ENCODE results near the gene MICAL3. TPM values are rescaled to one million over a fixed set of nuclear protein-coding genes. Genes with fewer than 3 reads are reported as not detected.

The MICAL3 gene
- total and polyA plus RNA-seq, 2 donors, result 2.7 to 4.0 TPM

GRCh38 chr22:17817511-17818065 is 206.8 kb downstream of the MICAL3 start:
- no peaks in the 10 kb centered on the region for H3K36me3 ChIP-seq (ENCODE audit: control insufficient read depth in 2 of 2, insufficient read depth in 2 of 2, low read length in 1 of 2)
- WGBS, result 97% methylated on average over 33 of the region's 33 CpGs
- DNase-seq (ENCODE audit: low read depth in 6 of 9, low spot score in 9 of 9), result no peak

GRCh38 chr22:17817079-17817478 is 207.3 kb downstream of the MICAL3 start:
- no peaks in the 10 kb centered on the region for H3K9me3 ChIP-seq (ENCODE audit: control insufficient read depth in 2 of 2, insufficient read depth in 1 of 2, low read length in 1 of 2)
- H3K4me3 ChIP-seq (ENCODE audit: low read length in 2 of 2), result no peak overlapping the region
- no peak overlapping the region for H3K27ac ChIP-seq (ENCODE audit: low read depth in 1 of 2, low read length in 1 of 2)
- no peaks in the 10 kb centered on the region for H3K27me3 ChIP-seq (ENCODE audit: control insufficient read depth in 2 of 2, insufficient read depth in 1 of 2, low read length in 1 of 2)
- no peaks in the 10 kb centered on the region for H3K36me3 ChIP-seq (ENCODE audit: control insufficient read depth in 2 of 2, insufficient read depth in 2 of 2, low read length in 1 of 2)
- no peaks in the 10 kb centered on the region for H3K4me1 ChIP-seq (ENCODE audit: control insufficient read depth in 2 of 2, insufficient read depth in 2 of 2, low read length in 2 of 2)
- 98% methylated on average over 21 of the region's 21 CpGs for WGBS
- no peak for DNase-seq (ENCODE audit: low read depth in 6 of 9, low spot score in 9 of 9)

More at GRCh38 chr22:17817511-17818065, 206.8 kb downstream of the MICAL3 start:
- no peaks in the 10 kb centered on the region for H3K4me1 ChIP-seq (ENCODE audit: control insufficient read depth in 2 of 2, insufficient read depth in 2 of 2, low read length in 2 of 2)
- no peaks in the 10 kb centered on the region for H3K9me3 ChIP-seq (ENCODE audit: control insufficient read depth in 2 of 2, insufficient read depth in 1 of 2, low read length in 1 of 2)
- H3K27me3 ChIP-seq (ENCODE audit: control insufficient read depth in 2 of 2, insufficient read depth in 1 of 2, low read length in 1 of 2), result no peaks in the 10 kb centered on the region
- H3K27ac ChIP-seq (ENCODE audit: low read depth in 1 of 2, low read length in 1 of 2), result no peak overlapping the region
- H3K4me3 ChIP-seq (ENCODE audit: low read length in 2 of 2), result no peak overlapping the region

- H3K9me3 ChIP-seq (ENCODE audit: control insufficient read depth in 2 of 2, insufficient read depth in 1 of 2, low read length in 1 of 2), result no peaks in the 10 kb centered on the region
- no peak overlapping the region for H3K4me3 ChIP-seq (ENCODE audit: low read length in 2 of 2)
- 99% methylated on average over 14 of the region's 14 CpGs for WGBS
- H3K36me3 ChIP-seq (ENCODE audit: control insufficient read depth in 2 of 2, insufficient read depth in 2 of 2, low read length in 1 of 2), result no peaks in the 10 kb centered on the region
- no peaks in the 10 kb centered on the region for H3K27me3 ChIP-seq (ENCODE audit: control insufficient read depth in 2 of 2, insufficient read depth in 1 of 2, low read length in 1 of 2)
- DNase-seq (ENCODE audit: low read depth in 6 of 9, low spot score in 9 of 9), result no peak
- H3K27ac ChIP-seq (ENCODE audit: low read depth in 1 of 2, low read length in 1 of 2), result no peak overlapping the region
- H3K4me1 ChIP-seq (ENCODE audit: control insufficient read depth in 2 of 2, insufficient read depth in 2 of 2, low read length in 2 of 2), result no peaks in the 10 kb centered on the region
Observed at GRCh38 chr22:17816649-17817048, 207.7 kb downstream of the MICAL3 start.

GRCh38 chr22:17815703-17816254 is 208.6 kb downstream of the MICAL3 start:
- H3K36me3 ChIP-seq (ENCODE audit: control insufficient read depth in 2 of 2, insufficient read depth in 2 of 2, low read length in 1 of 2), result no peaks in the 10 kb centered on the region
- 97% methylated on average over 15 of the region's 15 CpGs for WGBS
- no peaks in the 10 kb centered on the region for H3K9me3 ChIP-seq (ENCODE audit: control insufficient read depth in 2 of 2, insufficient read depth in 1 of 2, low read length in 1 of 2)
- no peaks in the 10 kb centered on the region for H3K4me1 ChIP-seq (ENCODE audit: control insufficient read depth in 2 of 2, insufficient read depth in 2 of 2, low read length in 2 of 2)
- no peak overlapping the region for H3K27ac ChIP-seq (ENCODE audit: low read depth in 1 of 2, low read length in 1 of 2)
- no peaks in the 10 kb centered on the region for H3K27me3 ChIP-seq (ENCODE audit: control insufficient read depth in 2 of 2, insufficient read depth in 1 of 2, low read length in 1 of 2)
- H3K4me3 ChIP-seq (ENCODE audit: low read length in 2 of 2), result no peak overlapping the region
- DNase-seq (ENCODE audit: low read depth in 6 of 9, low spot score in 9 of 9), result no peak

- H3K36me3 ChIP-seq (ENCODE audit: control insufficient read depth in 2 of 2, insufficient read depth in 2 of 2, low read length in 1 of 2), result no peaks in the 10 kb centered on the region
Observed at GRCh38 chr22:17814830-17815229, 209.5 kb downstream of the MICAL3 start.

GRCh38 chr22:17814084-17814483 is 210.3 kb downstream of the MICAL3 start:
- no peak for DNase-seq (ENCODE audit: low read depth in 6 of 9, low spot score in 9 of 9)
- no peaks in the 10 kb centered on the region for H3K9me3 ChIP-seq (ENCODE audit: control insufficient read depth in 2 of 2, insufficient read depth in 1 of 2, low read length in 1 of 2)
- 93% methylated on average over 6 of the region's 6 CpGs for WGBS
- no peaks in the 10 kb centered on the region for H3K4me1 ChIP-seq (ENCODE audit: control insufficient read depth in 2 of 2, insufficient read depth in 2 of 2, low read length in 2 of 2)
- no peak overlapping the region for H3K4me3 ChIP-seq (ENCODE audit: low read length in 2 of 2)
- H3K27me3 ChIP-seq (ENCODE audit: control insufficient read depth in 2 of 2, insufficient read depth in 1 of 2, low read length in 1 of 2), result no peaks in the 10 kb centered on the region
- no peaks in the 10 kb centered on the region for H3K36me3 ChIP-seq (ENCODE audit: control insufficient read depth in 2 of 2, insufficient read depth in 2 of 2, low read length in 1 of 2)
- no peak overlapping the region for H3K27ac ChIP-seq (ENCODE audit: low read depth in 1 of 2, low read length in 1 of 2)

More at GRCh38 chr22:17814830-17815229, 209.5 kb downstream of the MICAL3 start:
- WGBS, result 98% methylated on average over 20 of the region's 20 CpGs
- Histone ChIP-seq H3K27ac (ENCODE audit: low read depth in 1 of 2, low read length in 1 of 2) (no peak overlapping the region), H3K27me3 (ENCODE audit: control insufficient read depth in 2 of 2, insufficient read depth in 1 of 2, low read length in 1 of 2) (no peaks in the 10 kb centered on the region), H3K4me1 (ENCODE audit: control insufficient read depth in 2 of 2, insufficient read depth in 2 of 2, low read length in 2 of 2) (no peaks in the 10 kb centered on the region), H3K4me3 (ENCODE audit: low read length in 2 of 2) (no peak overlapping the region), H3K9me3 (ENCODE audit: control insufficient read depth in 2 of 2, insufficient read depth in 1 of 2, low read length in 1 of 2) (no peaks in the 10 kb centered on the region)
- no peak for DNase-seq (ENCODE audit: low read depth in 6 of 9, low spot score in 9 of 9)

- no peaks in the 10 kb centered on the region for H3K27me3 ChIP-seq (ENCODE audit: control insufficient read depth in 2 of 2, insufficient read depth in 1 of 2, low read length in 1 of 2)
- no peak for DNase-seq (ENCODE audit: low read depth in 6 of 9, low spot score in 9 of 9)
- H3K36me3 ChIP-seq (ENCODE audit: control insufficient read depth in 2 of 2, insufficient read depth in 2 of 2, low read length in 1 of 2), result peaks cover 0 to 3% of the 10 kb centered on the region in 2 donors
- no peak overlapping the region for H3K27ac ChIP-seq (ENCODE audit: low read depth in 1 of 2, low read length in 1 of 2)
- no peak overlapping the region for H3K4me3 ChIP-seq (ENCODE audit: low read length in 2 of 2)
- H3K4me1 ChIP-seq (ENCODE audit: control insufficient read depth in 2 of 2, insufficient read depth in 2 of 2, low read length in 2 of 2), result no peaks in the 10 kb centered on the region
- 97% methylated on average over 4 of the region's 4 CpGs for WGBS
- H3K9me3 ChIP-seq (ENCODE audit: control insufficient read depth in 2 of 2, insufficient read depth in 1 of 2, low read length in 1 of 2), result no peaks in the 10 kb centered on the region
Observed at GRCh38 chr22:17811119-17811518, 213.2 kb downstream of the MICAL3 start.

- H3K4me3 ChIP-seq (ENCODE audit: low read length in 2 of 2), result no peak overlapping the region
- DNase-seq (ENCODE audit: low read depth in 6 of 9, low spot score in 9 of 9), result no peak
- 97% methylated on average over 12 of the region's 12 CpGs for WGBS
- H3K4me1 ChIP-seq (ENCODE audit: control insufficient read depth in 2 of 2, insufficient read depth in 2 of 2, low read length in 2 of 2), result no peaks in the 10 kb centered on the region
- no peaks in the 10 kb centered on the region for H3K27me3 ChIP-seq (ENCODE audit: control insufficient read depth in 2 of 2, insufficient read depth in 1 of 2, low read length in 1 of 2)
- H3K36me3 ChIP-seq (ENCODE audit: control insufficient read depth in 2 of 2, insufficient read depth in 2 of 2, low read length in 1 of 2), result peaks cover 0 to 3% of the 10 kb centered on the region in 2 donors
- no peak overlapping the region for H3K27ac ChIP-seq (ENCODE audit: low read depth in 1 of 2, low read length in 1 of 2)
- H3K9me3 ChIP-seq (ENCODE audit: control insufficient read depth in 2 of 2, insufficient read depth in 1 of 2, low read length in 1 of 2), result no peaks in the 10 kb centered on the region
Observed at GRCh38 chr22:17810570-17811116, 213.7 kb downstream of the MICAL3 start.

- Histone ChIP-seq H3K9me3 (ENCODE audit: control insufficient read depth in 2 of 2, insufficient read depth in 1 of 2, low read length in 1 of 2) (no peaks in the 10 kb centered on the region), H3K36me3 (ENCODE audit: control insufficient read depth in 2 of 2, insufficient read depth in 2 of 2, low read length in 1 of 2) (peaks cover 0 to 3% of the 10 kb centered on the region in 2 donors), H3K27me3 (ENCODE audit: control insufficient read depth in 2 of 2, insufficient read depth in 1 of 2, low read length in 1 of 2) (no peaks in the 10 kb centered on the region), H3K4me3 (ENCODE audit: low read length in 2 of 2) (no peak overlapping the region), H3K4me1 (ENCODE audit: control insufficient read depth in 2 of 2, insufficient read depth in 2 of 2, low read length in 2 of 2) (peaks cover 0 to 14% of the 10 kb centered on the region in 2 donors), H3K27ac (ENCODE audit: low read depth in 1 of 2, low read length in 1 of 2) (no peak overlapping the region)
- DNase-seq (ENCODE audit: low read depth in 6 of 9, low spot score in 9 of 9), result no peak
- 97% methylated on average over 25 of the region's 25 CpGs for WGBS
Observed at GRCh38 chr22:17808693-17809403, 215.5 kb downstream of the MICAL3 start.
